Activated B cell treated with CpG ODN at 0.5 μM for 24 hours (primary cell): ENCODE data around the gene CFAP161. TPM values are rescaled to one million over a fixed set of nuclear protein-coding genes. Genes with fewer than 3 reads are reported as not detected.

Experiments
- ATAC-seq: fragments of 200-7000 bp; cut with Tn5 transposase; one replicate; pipeline ENCODE4 v1.10.0; 2021; ENCODE audit warnings: low read depth, mild to moderate bottlenecking, moderate library complexity
- CTCF ChIA-PET: fragments of 350-600 bp; sonication (Branson Sonifier 250); formaldehyde crosslinking; loops from one replicate; lab custom pipeline; 2021; ENCODE audit warnings: antibody characterized with exemption; lab: Charles Lee
- POLR2A ChIA-PET: fragments of 350-600 bp; sonication (Branson Sonifier 250); formaldehyde crosslinking; loops from one replicate; lab custom pipeline; 2021; ENCODE audit warnings: antibody characterized with exemption; lab: Charles Lee
- DNase-seq: peaks from one replicate; pipeline ENCODE4 v3.0.0; 2022
- H3K27ac Mint-ChIP-seq: one replicate; pipeline ENCODE4 v1.8.0; 2020; ENCODE audit warnings: mixed read lengths
- H3K27me3 Mint-ChIP-seq: one replicate; pipeline ENCODE4 v1.8.0; 2021; ENCODE audit warnings: mixed read lengths
- H3K36me3 Mint-ChIP-seq: one replicate; pipeline ENCODE4 v1.8.0; 2021; ENCODE audit warnings: low read depth, mixed read lengths
- H3K4me1 Mint-ChIP-seq: one replicate; pipeline ENCODE4 v1.8.0; 2021; ENCODE audit warnings: mixed read lengths
- H3K4me3 Mint-ChIP-seq: one replicate; pipeline ENCODE4 v1.8.0; 2020; ENCODE audit warnings: mild to moderate bottlenecking, mixed read lengths
- H3K9me3 Mint-ChIP-seq: one replicate; pipeline ENCODE4 v1.8.0; 2020; ENCODE audit warnings: mixed read lengths
- CTCF ChIP-seq: fragments of 200-600 bp; IDR thresholded peaks from one replicate; pipeline ENCODE4 v1.8.0; 2022; ENCODE audit warnings: antibody characterized with exemption, mild to moderate bottlenecking
- intact Hi-C: fragments of 100-400 bp; cut with micrococcal nuclease; formaldehyde crosslinking; loops from one replicate; pipeline ENCODE4 v1.15.1; 2024
- total RNA-seq: library from RNA; stranded (reverse); gene quantifications from 2 replicates; pipeline ENCODE4 v1.2.3, GENCODE V29; 2022

CFAP161 gene
- total RNA-seq, 1 donor from 2014 or later = 0.18 TPM

GRCh38 chr15:81194723-81195122 is 60.7 kb downstream of the CFAP161 start:
- Mint-ChIP-seq H3K36me3 (no peaks in the 10 kb centered on the region), H3K27me3 (peaks cover 10% of the 10 kb centered on the region), H3K4me3 (no peak overlapping the region), H3K27ac (no peak overlapping the region), H3K9me3 (no peaks in the 10 kb centered on the region), H3K4me1 (no peaks in the 10 kb centered on the region)
- DNase-seq (no peak), ATAC-seq (no peak)
- intact Hi-C loops = no loop called here
- ChIA-PET POLR2A (no interaction called here), CTCF (interaction anchor here (1.8 kb wide), 1 partner anchor 71 kb away, joined by 5 read pairs; no protein-coding TSS in a partner anchor)
- TF ChIP-seq CTCF = no peak

GRCh38 chr15:81195339-81195864 is 61.3 kb downstream of the CFAP161 start:
- CTCF ChIA-PET = interaction anchor here (1.8 kb wide), 1 partner anchor 71 kb away, joined by 5 read pairs; no protein-coding TSS in a partner anchor
- H3K27ac Mint-ChIP-seq = no peak overlapping the region
- no peak for DNase-seq
- H3K4me3 Mint-ChIP-seq = no peak overlapping the region
- intact Hi-C loops = no loop called here
- H3K27me3 Mint-ChIP-seq = peaks cover 10% of the 10 kb centered on the region
- TF ChIP-seq CTCF = no peak
- H3K9me3 Mint-ChIP-seq = no peaks in the 10 kb centered on the region
- no peaks in the 10 kb centered on the region for H3K36me3 Mint-ChIP-seq
- ATAC-seq = no peak
- H3K4me1 Mint-ChIP-seq = no peaks in the 10 kb centered on the region
- POLR2A ChIA-PET = no interaction called here

- ATAC-seq (no peak), DNase-seq (no peak)
- no peaks in the 10 kb centered on the region for H3K36me3 Mint-ChIP-seq
- POLR2A ChIA-PET = no interaction called here
- H3K9me3 Mint-ChIP-seq = no peaks in the 10 kb centered on the region
- no peak for TF ChIP-seq CTCF
- no peak within 1 kb of the TSS for H3K4me3 Mint-ChIP-seq
- no peaks in the 10 kb centered on the region for H3K4me1 Mint-ChIP-seq
- intact Hi-C loops = no loop called here
- CTCF ChIA-PET = no interaction called here
- H3K27me3 Mint-ChIP-seq = peaks cover 10% of the 10 kb centered on the region
- H3K27ac Mint-ChIP-seq = no peak within 1 kb of the TSS
Observed at GRCh38 chr15:81196576-81197254, 62.6 kb downstream of the CFAP161 start, which contains the start of gene IL16. Gene IL16 (plus strand): TSS chr15:81196879. CDS start chr15:81225400, 28,521 bp downstream.

GRCh38 chr15:81197255-81197630 is 63.2 kb downstream of the CFAP161 start:
- Mint-ChIP-seq H3K9me3 (no peaks in the 10 kb centered on the region), H3K27ac (no peak overlapping the region), H3K4me3 (no peak overlapping the region), H3K4me1 (no peaks in the 10 kb centered on the region), H3K36me3 (no peaks in the 10 kb centered on the region), H3K27me3 (peaks cover 10% of the 10 kb centered on the region)
- intact Hi-C loops = no loop called here
- no peak for TF ChIP-seq CTCF
- CTCF ChIA-PET = no interaction called here
- DNase-seq (no peak), ATAC-seq (no peak)
- POLR2A ChIA-PET = no interaction called here

- no peak for DNase-seq
- POLR2A ChIA-PET = no interaction called here
- H3K27me3 Mint-ChIP-seq = peaks cover 10% of the 10 kb centered on the region
- H3K27ac Mint-ChIP-seq = no peak overlapping the region
- intact Hi-C loops = no loop called here
- no peaks in the 10 kb centered on the region for H3K4me1 Mint-ChIP-seq
- no peaks in the 10 kb centered on the region for H3K36me3 Mint-ChIP-seq
- no peaks in the 10 kb centered on the region for H3K9me3 Mint-ChIP-seq
- no peak for TF ChIP-seq CTCF
- no peak for ATAC-seq
- CTCF ChIA-PET = no interaction called here
- no peak overlapping the region for H3K4me3 Mint-ChIP-seq
Observed at GRCh38 chr15:81197688-81198281, 63.7 kb downstream of the CFAP161 start.
